PFSK-1 (cell line): ENCODE results near the gene IL20RA.

Source experiments
- POLR2AphosphoS5 ChIP-seq: IDR thresholded peaks from 2 replicates; pipeline ENCODE4 v1.6.1; 2012; ENCODE audit warnings: low read depth, mild to moderate bottlenecking, control low read depth, low read length, moderate library complexity
- SIN3A ChIP-seq: IDR thresholded peaks from 2 replicates; pipeline ENCODE4 v1.6.1; 2012; ENCODE audit warnings: mild to moderate bottlenecking, low read length, moderate library complexity, borderline replicate concordance; ENCODE audit not compliant: insufficient read depth

DNA sequence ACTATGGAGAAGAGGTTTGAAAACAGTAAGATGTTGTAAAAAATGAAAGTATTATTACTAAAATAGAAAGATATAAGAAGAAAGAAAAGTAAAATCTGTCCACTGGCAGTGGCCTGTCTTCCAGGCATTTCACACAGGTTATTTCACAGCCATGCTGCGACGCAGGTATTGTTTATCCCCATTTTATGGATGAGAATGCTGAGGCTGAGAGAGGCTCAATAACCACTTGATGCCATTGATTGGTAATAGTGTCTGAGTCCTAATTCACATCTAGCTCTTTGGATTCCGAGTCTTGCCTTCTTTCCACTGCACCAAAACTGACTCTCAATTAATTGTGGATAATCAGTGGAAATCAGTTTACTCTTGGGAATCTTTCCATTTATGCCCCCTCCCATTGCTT, 37.2 kb upstream of the IL20RA start:
- TF ChIP-seq SIN3A (no peak), POLR2AphosphoS5 (no peak)
